ENCODE data around the gene HCFC2.
"Not testable (repeated sequence)": the region's sequence is repeated elsewhere in the genome, so short reads cannot be mapped to it uniquely, and the experiment has no call there.

HCFC2 gene

GRCh38 chr12:104109446-104110271 is 45.3 kb downstream of the HCFC2 start:
- Histone ChIP-seq H2AFZ (ENCODE audit: low read length) (no peak overlapping the region), H3K9ac (ENCODE audit: low read length) (no peak overlapping the region), H4K20me1 (ENCODE audit: insufficient read depth, low read length) (no peaks in the 10 kb centered on the region), H3K4me3 (ENCODE audit: low read depth, low read length, poor library complexity, severe bottlenecking) (no peak overlapping the region), H3K79me2 (ENCODE audit: insufficient read depth, low read length) (no peaks in the 10 kb centered on the region), H3K27me3 (ENCODE audit: insufficient read depth, low read length) (no peaks in the 10 kb centered on the region), H3K4me2 (ENCODE audit: low read length) (no peak overlapping the region), H3K9me2 (ENCODE audit: low read depth, low read length) (no peaks in the 10 kb centered on the region), H3K36me3 (ENCODE audit: insufficient read depth, low read length) (peaks cover 5% of the 10 kb centered on the region; the same call in 1 of the 2 replicates), H3K27ac (ENCODE audit: low read depth, low read length, poor library complexity, severe bottlenecking) (no peak overlapping the region), H3K9me3 (ENCODE audit: low read length) (no peaks in the 10 kb centered on the region), H3F3A (ENCODE audit: insufficient read depth, low read length) (no peaks in the 10 kb centered on the region), H3K4me1 (ENCODE audit: insufficient read depth, low read length, severe bottlenecking) (peaks cover 4% of the 10 kb centered on the region)
- TF ChIP-seq EZH2 (IDR thresholded peaks at IDR 0.05; ENCODE audit: borderline replicate concordance, low read length) = no peak
- TF ChIP-seq, protein P1, sequence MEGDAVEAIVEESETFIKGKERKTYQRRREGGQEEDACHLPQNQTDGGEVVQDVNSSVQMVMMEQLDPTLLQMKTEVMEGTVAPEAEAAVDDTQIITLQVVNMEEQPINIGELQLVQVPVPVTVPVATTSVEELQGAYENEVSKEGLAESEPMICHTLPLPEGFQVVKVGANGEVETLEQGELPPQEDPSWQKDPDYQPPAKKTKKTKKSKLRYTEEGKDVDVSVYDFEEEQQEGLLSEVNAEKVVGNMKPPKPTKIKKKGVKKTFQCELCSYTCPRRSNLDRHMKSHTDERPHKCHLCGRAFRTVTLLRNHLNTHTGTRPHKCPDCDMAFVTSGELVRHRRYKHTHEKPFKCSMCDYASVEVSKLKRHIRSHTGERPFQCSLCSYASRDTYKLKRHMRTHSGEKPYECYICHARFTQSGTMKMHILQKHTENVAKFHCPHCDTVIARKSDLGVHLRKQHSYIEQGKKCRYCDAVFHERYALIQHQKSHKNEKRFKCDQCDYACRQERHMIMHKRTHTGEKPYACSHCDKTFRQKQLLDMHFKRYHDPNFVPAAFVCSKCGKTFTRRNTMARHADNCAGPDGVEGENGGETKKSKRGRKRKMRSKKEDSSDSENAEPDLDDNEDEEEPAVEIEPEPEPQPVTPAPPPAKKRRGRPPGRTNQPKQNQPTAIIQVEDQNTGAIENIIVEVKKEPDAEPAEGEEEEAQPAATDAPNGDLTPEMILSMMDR (IDR thresholded peaks at IDR 0.05; ENCODE audit: low read length) = no peak; the same call in none of the 2 replicates

GRCh38 chr12:104114834-104115586 is 50.7 kb downstream of the HCFC2 start:
- not testable (repeated sequence) for H3K27ac ChIP-seq (ENCODE audit: low read depth, low read length, poor library complexity, severe bottlenecking); H3K9me2 ChIP-seq (ENCODE audit: low read depth, low read length); H3K4me3 ChIP-seq (ENCODE audit: low read depth, low read length, poor library complexity, severe bottlenecking); H3K9ac ChIP-seq (ENCODE audit: low read length); H3K27me3 ChIP-seq (ENCODE audit: insufficient read depth, low read length); H3K4me2 ChIP-seq (ENCODE audit: low read length); H3F3A ChIP-seq (ENCODE audit: insufficient read depth, low read length); H4K20me1 ChIP-seq (ENCODE audit: insufficient read depth, low read length); H3K4me1 ChIP-seq (ENCODE audit: insufficient read depth, low read length, severe bottlenecking); H2AFZ ChIP-seq (ENCODE audit: low read length); H3K9me3 ChIP-seq (ENCODE audit: low read length); H3K79me2 ChIP-seq (ENCODE audit: insufficient read depth, low read length)
- H3K36me3 ChIP-seq (ENCODE audit: insufficient read depth, low read length) = peaks cover 26% of the 10 kb centered on the region

- Histone ChIP-seq H3K36me3 (ENCODE audit: insufficient read depth, low read length) (peaks cover 31% of the 10 kb centered on the region), H2AFZ (ENCODE audit: low read length) (no peak overlapping the region), H3K79me2 (ENCODE audit: insufficient read depth, low read length) (no peaks in the 10 kb centered on the region), H3K27ac (ENCODE audit: low read depth, low read length, poor library complexity, severe bottlenecking) (no peak overlapping the region), H3K9me3 (ENCODE audit: low read length) (no peaks in the 10 kb centered on the region), H3K4me2 (ENCODE audit: low read length) (no peak overlapping the region), H3K27me3 (ENCODE audit: insufficient read depth, low read length) (no peaks in the 10 kb centered on the region), H3K9me2 (ENCODE audit: low read depth, low read length) (no peaks in the 10 kb centered on the region), H3K4me1 (ENCODE audit: insufficient read depth, low read length, severe bottlenecking) (no peaks in the 10 kb centered on the region), H4K20me1 (ENCODE audit: insufficient read depth, low read length) (no peaks in the 10 kb centered on the region), H3F3A (ENCODE audit: insufficient read depth, low read length) (no peaks in the 10 kb centered on the region), H3K4me3 (ENCODE audit: low read depth, low read length, poor library complexity, severe bottlenecking) (no peak overlapping the region), H3K9ac (ENCODE audit: low read length) (no peak overlapping the region)
- no peak for TF ChIP-seq EZH2 (IDR thresholded peaks at IDR 0.05; ENCODE audit: borderline replicate concordance, low read length)
- TF ChIP-seq, protein P1 (IDR thresholded peaks at IDR 0.05; ENCODE audit: low read length) = no peak
Measured at GRCh38 chr12:104115587-104115975, 51.2 kb downstream of the HCFC2 start.
